Measurements from ENCODE around the gene SMYD2. TPM values are rescaled to one million over a fixed set of nuclear protein-coding genes. Genes with fewer than 3 reads are reported as not detected.

Gene SMYD2
- total and polyA plus RNA-seq, 2 donors (not counting 3 experiments of a cell fraction or from before 2014, with no cell fraction given): 8.0 to 20.9 TPM

DNA sequence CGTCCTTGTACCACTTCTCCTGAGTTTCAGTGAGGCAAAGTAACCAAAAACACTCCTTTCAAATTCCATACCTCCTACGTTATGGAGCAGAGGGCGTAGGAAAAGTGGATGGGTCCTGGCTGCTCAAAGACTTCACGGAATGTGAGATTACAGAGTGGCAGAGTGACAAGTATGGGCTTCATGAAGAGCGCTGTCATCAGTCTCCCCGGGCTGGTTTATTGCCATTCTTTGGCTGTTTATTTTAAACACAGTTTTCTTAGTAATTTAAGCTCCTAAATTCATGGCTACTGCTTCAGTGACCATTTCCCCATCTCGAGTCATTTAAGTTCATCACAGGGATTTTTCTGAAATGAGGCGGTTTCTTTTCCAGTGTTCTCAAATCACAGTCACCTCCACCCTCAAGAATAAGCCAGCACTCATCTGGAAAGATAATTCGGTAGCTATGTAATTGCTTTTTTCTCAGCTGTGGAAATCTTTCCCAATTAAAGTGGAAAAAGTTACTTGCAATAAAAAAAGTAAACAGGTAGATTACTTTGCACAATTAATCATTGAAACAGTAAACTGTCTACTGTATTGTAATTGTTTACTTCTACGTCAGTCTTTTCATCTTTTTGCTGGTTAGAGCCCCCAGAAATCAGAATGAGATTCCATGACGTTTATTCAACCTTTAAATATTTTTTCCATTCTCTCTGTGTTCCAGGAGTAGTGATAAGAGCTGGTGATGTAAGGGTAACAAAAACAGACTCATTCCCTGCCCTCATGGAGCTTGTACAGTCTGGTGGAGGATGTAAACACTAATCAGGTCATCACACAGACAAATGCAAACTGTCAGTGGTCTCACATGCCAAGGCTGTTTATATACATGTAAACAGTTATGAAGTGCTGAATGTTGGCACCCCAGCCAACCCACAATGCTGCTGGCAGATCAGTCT, 3.0 kb upstream of the SMYD2 start:
- Histone ChIP-seq H3K4me3 (replicated peaks in 1 of 3; ENCODE audit: insufficient read depth in 1 of 3, low read depth in 1 of 3, low read length in 3 of 3) (no peak overlapping the region), H3K27ac (ENCODE audit: insufficient read depth, low read depth, low read length) (no peak overlapping the region), H3K4me2 (ENCODE audit: insufficient read depth, low read length) (no peak overlapping the region), H4K20me1 (replicated peaks; ENCODE audit: control insufficient read depth, extremely low read depth, insufficient read depth, low read length) (no peaks in the 10 kb centered on the region), H3K36me3 (ENCODE audit: control insufficient read depth in 2 of 2, extremely low read depth in 1 of 2, insufficient read depth in 2 of 2, low read length in 2 of 2) (no peaks in the 10 kb centered on the region), H3K79me2 (ENCODE audit: control insufficient read depth, insufficient read depth, low read length) (no peaks in the 10 kb centered on the region), H3K9me3 (replicated peaks; ENCODE audit: control insufficient read depth, insufficient read depth, low read length) (no peaks in the 10 kb centered on the region), H3K27me3 (ENCODE audit: control insufficient read depth in 2 of 2, insufficient read depth in 2 of 2, low read length in 2 of 2) (no peaks in the 10 kb centered on the region), H3K4me1 (ENCODE audit: control insufficient read depth, extremely low read depth, insufficient read depth, low read length) (peaks cover 4% of the 10 kb centered on the region), H2AFZ (ENCODE audit: low read depth, low read length) (no peak overlapping the region), H3K9me1 (replicated peaks; ENCODE audit: control insufficient read depth, extremely low read depth, insufficient read depth, low read length) (no peaks in the 10 kb centered on the region), H3K9ac (replicated peaks; ENCODE audit: extremely low read depth, insufficient read depth, low read length) (no peak overlapping the region)
- intact Hi-C loops (cut with micrococcal nuclease) (no loop called here), dilution Hi-C loops (cut with MboI; ENCODE audit: extremely low pct_ligation_motif_present, low sequenced_read_pairs) (no loop called here)
- TF ChIP-seq POLR2A (IDR thresholded peaks at IDR 0.05; ENCODE audit: low read depth, low read length) (peak; percentile 28), MAX (IDR thresholded peaks at IDR 0.05; ENCODE audit: insufficient read depth, insufficient read length) (no peak), GATA2 (IDR thresholded peaks at IDR 0.05; ENCODE audit: insufficient read depth, insufficient read length, low read depth, low read length) (no peak), POLR2AphosphoS5 (IDR thresholded peaks at IDR 0.05; ENCODE audit: insufficient read depth, low read depth, low read length) (no peak)
- CTCF ChIA-PET: interaction anchor here (0.6 to 2.5 kb wide), 3 partner anchors 17 to 63 kb away, joined by 3 to 7 read pairs (median 4); no protein-coding TSS in a partner anchor
- POLR2A ChIA-PET: no interaction called here
- BruUV-seq (replicated peaks): no TSS peak
- DNase-seq (ENCODE audit: low read depth, low spot score) (no peak), FAIRE-seq (no peak)

DNA sequence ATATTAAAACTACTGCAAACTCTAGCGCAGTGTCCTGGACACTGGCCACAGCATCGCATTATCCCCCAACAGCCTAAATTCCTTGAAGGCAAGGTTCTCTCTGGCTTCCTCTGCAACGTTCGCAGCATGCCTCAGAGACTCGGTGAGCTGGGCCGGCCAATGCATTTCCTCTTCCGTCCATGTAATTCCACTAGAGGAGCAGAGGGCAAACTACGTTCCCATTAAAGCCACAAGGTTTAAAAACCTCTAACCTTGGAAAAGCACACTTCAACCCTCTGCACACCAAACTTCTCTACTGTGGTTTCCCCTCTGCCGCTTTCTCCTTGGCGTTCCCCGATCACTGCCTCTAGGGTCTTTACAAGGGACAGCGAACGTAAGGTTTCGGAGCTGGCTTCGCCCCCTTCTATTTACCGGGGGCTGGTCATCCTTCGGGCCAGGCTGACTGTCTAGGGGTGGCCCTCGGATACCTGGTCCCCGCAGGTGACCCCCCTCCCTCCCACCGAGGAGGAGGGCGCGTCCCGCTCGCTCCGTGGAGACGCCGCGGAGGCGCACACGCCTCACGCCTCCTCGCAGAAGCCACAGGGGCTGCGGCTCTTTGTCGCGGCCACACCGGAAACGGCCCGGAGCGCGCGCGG, 456 bp upstream of the SMYD2 start:
- TF ChIP-seq EZH2 (IDR thresholded peaks at IDR 0.05; ENCODE audit: borderline replicate concordance, low read depth, low read length, severe bottlenecking) (no peak), CTCF (IDR thresholded peaks at IDR 0.05; ENCODE audit: extremely low read depth in 1 of 2, insufficient read depth in 1 of 2, low read depth in 1 of 2, low read length in 2 of 2) (no peak)
- intact Hi-C loops (cut with micrococcal nuclease) (loop anchor here (1.0 kb wide), 2 partner anchors 19 to 272 kb away; no protein-coding TSS in a partner anchor), dilution Hi-C loops (cut with MboI; ENCODE audit: extremely low pct_ligation_motif_present, low sequenced_read_pairs) (no loop called here)
- H3K27me3 ChIP-seq (ENCODE audit: control insufficient read depth in 2 of 2, insufficient read depth in 2 of 2, low read length in 2 of 2): no peaks in the 10 kb centered on the region
- FAIRE-seq (peak; percentile 83), DNase-seq (ENCODE audit: low read depth, low spot score) (peak; percentile 48)
- peak overlapping the region; percentile 73 for H3K9ac ChIP-seq (replicated peaks; ENCODE audit: extremely low read depth, insufficient read depth, low read length)
- POLR2A ChIA-PET: no interaction called here
- no peaks in the 10 kb centered on the region for H3K36me3 ChIP-seq (ENCODE audit: control insufficient read depth in 2 of 2, extremely low read depth in 1 of 2, insufficient read depth in 2 of 2, low read length in 2 of 2)
- H4K20me1 ChIP-seq (replicated peaks; ENCODE audit: control insufficient read depth, extremely low read depth, insufficient read depth, low read length): no peaks in the 10 kb centered on the region
- H3K4me2 ChIP-seq (ENCODE audit: insufficient read depth, low read length): peak overlapping the region; percentile 60
- CTCF ChIA-PET: interaction anchor here (0.6 to 1.4 kb wide), 6 partner anchors 15 to 66 kb away, joined by 3 to 10 read pairs (median 4); no protein-coding TSS in a partner anchor
- peak overlapping the region; percentile 59 for H3K27ac ChIP-seq (ENCODE audit: insufficient read depth, low read depth, low read length)
- peaks cover 4% of the 10 kb centered on the region for H3K4me1 ChIP-seq (ENCODE audit: control insufficient read depth, extremely low read depth, insufficient read depth, low read length)
- H3K9me1 ChIP-seq (replicated peaks; ENCODE audit: control insufficient read depth, extremely low read depth, insufficient read depth, low read length): no peaks in the 10 kb centered on the region
- H3K9me3 ChIP-seq (replicated peaks; ENCODE audit: control insufficient read depth, insufficient read depth, low read length): no peaks in the 10 kb centered on the region
- H3K79me2 ChIP-seq (ENCODE audit: control insufficient read depth, insufficient read depth, low read length): no peaks in the 10 kb centered on the region
- peak overlapping the region; percentile 78 for H2AFZ ChIP-seq (ENCODE audit: low read depth, low read length)
- H3K4me3 ChIP-seq (replicated peaks in 1 of 3; ENCODE audit: insufficient read depth in 1 of 3, low read depth in 1 of 3, low read length in 3 of 3): peak overlapping the region; percentile 66 to 79 (median 77)
- BruUV-seq (replicated peaks): TSS peak; percentile 56
